Measurements from ENCODE around the gene GAL3ST1. TPM values are rescaled to one million over a fixed set of nuclear protein-coding genes. Genes with fewer than 3 reads are reported as not detected.

Gene GAL3ST1
- total RNA-seq, 1 experiment from 2014 or later = 2.1 TPM

- TF ChIP-seq CTCF (IDR thresholded peaks at IDR 0.05 in 2 of 3, conservative IDR thresholded peaks at IDR 0.05 in 1 of 3; ENCODE audit: borderline replicate concordance in 1 of 3, insufficient read depth in 1 of 3, low read depth in 2 of 3, low read length in 2 of 3) (no peak), REST (IDR thresholded peaks at IDR 0.05; ENCODE audit: low read depth) (no peak), SRF (IDR thresholded peaks at IDR 0.05; ENCODE audit: low read depth) (no peak)
Measured at GRCh38 chr22:30511911-30512310, 62.6 kb downstream of the GAL3ST1 start (continued).

- no peak overlapping the region for H3K4me3 ChIP-seq (replicated peaks in 1 of 2; ENCODE audit: low read depth in 1 of 2, low read length in 2 of 2)
- DNase-seq (ENCODE audit: low read depth, low spot score) (no peak), ATAC-seq (no peak)
- H4K20me1 ChIP-seq (ENCODE audit: insufficient read depth) = no peaks in the 10 kb centered on the region
- no peak overlapping the region for H3K27ac ChIP-seq (ENCODE audit: low read depth, low read length)
- intact Hi-C loops (cut with micrococcal nuclease) = no loop called here
- no peak overlapping the region for H3K4me2 ChIP-seq (ENCODE audit: low read length)
- no TSS peak for BruUV-seq (replicated peaks)
- CTCF ChIA-PET = interaction anchor here (0.9 kb wide), 1 partner anchor 27 kb away, joined by 4 read pairs; no protein-coding TSS in a partner anchor
- POLR2A ChIA-PET = no interaction called here
- no peak overlapping the region for H3K9ac ChIP-seq (ENCODE audit: low read length)
- no peaks in the 10 kb centered on the region for H3K9me2 ChIP-seq (ENCODE audit: insufficient read depth)
- H3K79me2 ChIP-seq (ENCODE audit: insufficient read depth, low read length) = no peaks in the 10 kb centered on the region
- H3K27me3 ChIP-seq (ENCODE audit: insufficient read depth, low read length) = no peaks in the 10 kb centered on the region
- peaks cover 6 to 9% of the 10 kb centered on the region in 2 experiments for H3K4me1 ChIP-seq (ENCODE audit: control insufficient read depth in 1 of 2, insufficient read depth in 2 of 2, low read length in 2 of 2)
- no peak overlapping the region for H2AFZ ChIP-seq (ENCODE audit: low read depth, low read length, poor library complexity, severe bottlenecking)
- H3K36me3 ChIP-seq (ENCODE audit: control insufficient read depth in 1 of 2, insufficient read depth in 2 of 2, low read length in 2 of 2) = no peaks in the 10 kb centered on the region
- RAD21 ChIA-PET (ENCODE audit: low non-redundant PET in 1 of 2, low total read pairs in 2 of 2, uncharacterized antibody in 2 of 2, unreplicated experiment in 2 of 2) = no interaction called here
- H3K9me3 ChIP-seq (ENCODE audit: control insufficient read depth in 1 of 2, insufficient read depth in 1 of 2, low read depth in 1 of 2, low read length in 2 of 2) = peaks cover 3 to 4% of the 10 kb centered on the region in 2 experiments; a peak in 2 of 4 replicates
- TF ChIP-seq YY1 (IDR thresholded peaks at IDR 0.05; ENCODE audit: extremely low read depth, insufficient replicate concordance, low read depth, low read length) (no peak), MAX (IDR thresholded peaks at IDR 0.05) (no peak), POLR2A (IDR thresholded peaks at IDR 0.05; ENCODE audit: borderline replicate concordance, extremely low read depth, insufficient read depth, insufficient read length) (no peak), POLR2AphosphoS5 (IDR thresholded peaks at IDR 0.05; ENCODE audit: low read depth, low read length) (no peak), CEBPB (IDR thresholded peaks at IDR 0.05; ENCODE audit: low read depth) (no peak), ZBTB33 (IDR thresholded peaks at IDR 0.05; ENCODE audit: extremely low read depth, insufficient replicate concordance, low read length) (no peak), REST (IDR thresholded peaks at IDR 0.05; ENCODE audit: low read depth) (no peak), TCF7L2 (IDR thresholded peaks at IDR 0.05; ENCODE audit: borderline replicate concordance, extremely low read depth, insufficient read depth, insufficient read length) (no peak), ATF3 (IDR thresholded peaks at IDR 0.05) (no peak)
Measured at GRCh38 chr22:30511109-30511508, 63.4 kb downstream of the GAL3ST1 start.
